NCI-H128 (cell line): ENCODE measurements around the gene MAML2.
A peak's percentile ranks its signal among the peaks of the same experiment; 100 is the strongest.

Experiments
- DNase-seq: peaks from one replicate; lab custom pipeline; 2025; ENCODE audit not compliant: unreplicated experiment; lab: John Stamatoyannopoulos, UW

Gene MAML2

DNA sequence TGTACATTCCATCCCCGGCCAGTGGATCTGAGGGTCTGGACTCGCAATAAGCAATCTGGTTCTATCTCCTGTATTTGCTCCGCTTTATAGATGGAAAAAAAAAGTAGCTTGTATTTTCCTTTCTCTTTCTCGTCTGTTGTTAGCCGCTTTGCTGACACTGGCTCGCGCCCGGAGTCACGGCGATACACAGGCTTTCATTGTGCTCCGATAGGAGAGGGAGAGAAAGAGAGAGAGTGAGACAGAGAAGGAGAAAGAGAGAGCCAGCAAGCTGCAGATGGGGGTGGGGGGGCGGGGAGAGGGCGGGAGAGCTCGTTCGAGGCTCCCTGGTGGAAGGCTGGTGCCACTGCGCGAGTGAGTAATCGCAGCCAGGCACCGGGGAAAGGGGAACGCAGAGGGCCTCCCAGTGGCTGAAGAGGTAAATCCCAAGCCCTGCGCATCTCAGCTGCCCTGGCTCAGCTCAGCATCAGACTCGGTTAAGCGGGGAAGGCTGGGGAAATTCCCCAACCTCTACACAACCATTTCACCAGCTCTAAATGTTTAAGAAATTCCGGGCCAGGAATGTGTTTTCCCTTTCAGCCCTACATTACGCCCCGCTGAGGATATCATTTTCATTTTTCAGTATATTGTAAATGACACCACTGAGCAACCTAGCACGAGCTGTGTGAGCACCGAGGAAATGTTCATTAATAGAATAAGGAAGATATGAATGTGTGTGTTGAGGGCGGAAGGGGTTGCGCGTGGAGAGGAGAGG is at the start of gene MAML2:
Gene MAML2 (minus strand): TSS at position 235 of the 751 bp plus-strand sequence. CDS start 1,300 bp downstream, outside the sequence.
- peak; percentile 75 for DNase-seq

DNA sequence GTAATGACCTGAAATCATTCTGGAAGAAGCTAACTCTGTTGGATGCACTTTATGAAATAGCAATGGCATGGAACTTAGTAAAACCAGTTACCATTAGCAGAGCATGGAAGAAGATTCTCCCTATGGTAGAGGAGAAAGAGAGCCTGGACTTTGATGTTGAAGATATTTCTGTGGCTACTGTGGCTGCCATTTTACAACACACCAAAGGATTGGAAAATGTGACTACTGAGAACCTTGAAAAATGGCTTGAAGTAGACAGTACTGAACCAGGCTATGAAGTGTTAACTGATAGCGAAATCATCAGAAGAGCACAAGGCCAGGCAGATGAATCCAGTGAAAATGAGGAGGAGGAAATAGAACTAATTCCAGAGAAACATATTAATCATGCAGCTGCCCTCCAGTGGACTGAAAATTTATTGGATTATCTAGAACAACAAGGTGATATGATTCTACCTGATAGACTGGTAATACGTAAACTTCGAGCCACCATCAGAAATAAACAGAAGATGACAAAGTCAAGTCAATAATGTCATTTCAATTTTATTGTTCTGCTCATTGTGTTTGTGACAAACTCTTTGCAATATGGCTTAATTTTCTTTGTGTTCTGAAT is 48.8 kb upstream of the MAML2 start:
- DNase-seq = no peak

DNA sequence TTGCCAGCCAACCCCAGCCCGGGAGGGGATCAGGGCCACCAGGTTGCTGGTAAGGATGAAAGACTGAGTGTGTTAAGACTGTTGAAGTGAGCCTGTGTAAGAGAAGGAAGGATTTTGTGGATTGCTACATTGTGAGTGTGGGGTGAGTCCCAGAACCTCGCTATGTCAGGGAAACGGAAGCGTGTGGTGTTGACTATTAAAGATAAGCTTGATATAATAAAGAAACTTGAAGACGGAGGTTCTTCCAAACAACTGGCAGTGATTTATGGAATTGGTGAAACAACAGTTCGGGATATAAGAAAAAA is 47.4 kb upstream of the MAML2 start:
- no peak for DNase-seq

DNA sequence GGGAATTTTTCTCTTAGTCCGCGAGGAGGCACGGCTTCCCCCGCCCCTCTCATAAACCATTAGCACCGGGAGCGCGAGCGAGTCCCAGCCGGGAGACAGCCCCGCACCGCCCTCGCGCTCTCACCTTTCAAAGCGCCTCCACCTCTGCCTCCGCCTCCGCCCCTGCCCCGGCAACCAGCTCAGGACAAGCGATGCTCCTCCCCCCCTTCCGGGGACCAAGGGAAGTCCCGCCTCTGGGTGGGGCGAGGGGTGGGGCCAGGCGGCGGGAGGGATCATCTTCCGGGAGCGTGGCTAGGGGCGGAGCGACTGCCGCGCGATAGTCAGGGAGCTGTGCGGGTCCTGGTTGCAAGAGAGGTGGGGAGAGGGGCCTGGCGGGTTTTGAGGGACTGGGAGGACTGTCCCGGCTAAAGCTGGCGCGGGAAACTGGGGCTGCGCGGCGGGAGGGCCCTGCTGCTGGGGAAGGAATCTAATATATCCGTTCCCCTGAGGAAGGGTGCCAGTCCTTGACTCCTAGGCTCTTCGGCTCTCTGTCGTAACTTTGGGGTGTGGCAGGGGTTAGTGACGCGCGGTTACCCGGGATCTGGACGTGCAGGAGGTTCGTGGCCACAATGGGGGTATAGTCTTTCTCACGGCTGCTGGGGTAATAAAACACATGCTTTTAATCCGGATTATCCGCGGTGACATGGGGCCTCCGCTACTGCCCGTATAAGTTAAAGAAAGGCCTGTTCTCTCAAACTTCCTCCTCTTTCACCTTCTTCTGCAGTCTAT is 46.9 kb upstream of the MAML2 start, which contains the start of the genes CCDC82 and JRKL:
Gene CCDC82 (minus strand): TSS at position 193 of the 768 bp plus-strand sequence. CDS start 5,165 bp downstream, outside the sequence.
Gene JRKL (plus strand): TSS at position 294 of the 768 bp plus-strand sequence. CDS start 637 bp downstream, outside the sequence.
- peak; percentile 89 for DNase-seq

DNA sequence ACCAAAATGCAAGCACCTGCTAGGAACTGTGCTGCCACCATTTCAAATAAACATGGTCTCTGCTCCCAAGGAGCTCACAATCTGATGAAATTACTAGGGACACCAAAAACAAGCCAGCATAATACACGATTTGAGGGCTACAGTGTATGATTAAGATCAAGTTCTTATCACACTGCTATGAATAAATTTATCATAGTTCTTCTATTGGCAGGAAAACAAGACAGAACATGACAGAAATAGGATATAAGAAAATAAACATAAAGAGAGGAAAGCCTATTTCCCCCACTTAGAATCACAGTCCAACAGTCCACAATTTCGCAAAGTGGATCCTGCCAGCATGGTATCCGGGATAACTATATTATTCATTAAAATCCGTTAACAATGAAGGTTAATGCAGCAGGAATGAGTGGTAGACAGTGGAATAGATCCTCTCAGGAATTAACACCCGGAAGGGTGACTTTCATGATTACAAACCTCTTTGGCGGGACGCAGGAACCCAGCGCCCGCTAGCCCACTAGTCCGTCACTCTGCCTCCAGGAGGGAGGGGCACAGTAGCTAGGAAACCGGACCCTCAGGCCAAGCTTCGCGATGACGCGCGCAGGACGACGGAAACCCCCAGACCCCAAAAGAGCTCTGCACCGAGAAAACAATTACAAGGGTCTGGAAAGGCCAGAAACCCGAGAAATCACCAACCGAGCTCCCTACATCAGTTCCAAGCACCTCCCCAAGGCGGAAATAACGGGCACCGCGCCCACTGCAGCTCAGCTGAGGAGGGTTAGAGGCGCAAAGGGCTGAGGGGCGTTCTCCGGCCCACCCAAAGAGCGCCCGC is 46.1 kb upstream of the MAML2 start:
- DNase-seq = peak; percentile 52

DNA sequence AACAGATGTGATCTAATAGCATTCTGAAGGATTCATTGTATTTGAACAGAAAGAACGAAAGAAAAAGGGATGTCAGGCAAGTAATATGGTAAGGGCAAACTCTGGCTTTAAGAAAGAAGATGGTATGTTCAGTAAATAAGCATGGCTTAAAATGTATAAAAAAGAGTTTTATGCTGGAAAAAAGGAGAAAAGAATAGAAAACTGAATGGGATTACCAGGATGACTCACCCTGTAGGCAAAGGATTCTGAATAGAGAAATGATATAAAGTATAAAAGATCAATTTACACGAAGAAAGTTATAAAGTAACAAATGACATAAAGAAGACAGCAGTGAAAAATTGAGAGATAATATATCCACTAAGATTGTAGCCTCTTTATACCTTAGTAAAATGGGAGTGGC is 42.2 kb upstream of the MAML2 start:
- DNase-seq = no peak

DNA sequence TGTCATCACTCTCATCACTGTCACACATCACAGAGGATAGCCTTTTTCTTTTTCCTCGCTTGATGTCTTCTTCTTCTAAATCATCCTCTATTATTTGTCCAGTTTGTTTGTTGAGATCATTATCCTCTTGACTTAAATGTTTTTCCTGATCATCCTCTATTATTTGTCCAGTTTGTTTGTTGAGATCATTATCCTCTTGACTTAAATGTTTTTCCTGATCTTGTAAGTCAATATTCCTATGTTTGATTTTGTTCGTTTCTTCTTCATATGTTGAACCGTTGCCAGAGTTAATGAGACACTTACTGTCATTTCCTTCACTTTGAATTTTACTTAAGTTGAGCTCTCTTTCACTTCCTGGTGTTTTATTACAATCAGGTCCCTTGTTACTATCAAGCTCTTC is 41.2 kb upstream of the MAML2 start:
- DNase-seq = no peak

DNA sequence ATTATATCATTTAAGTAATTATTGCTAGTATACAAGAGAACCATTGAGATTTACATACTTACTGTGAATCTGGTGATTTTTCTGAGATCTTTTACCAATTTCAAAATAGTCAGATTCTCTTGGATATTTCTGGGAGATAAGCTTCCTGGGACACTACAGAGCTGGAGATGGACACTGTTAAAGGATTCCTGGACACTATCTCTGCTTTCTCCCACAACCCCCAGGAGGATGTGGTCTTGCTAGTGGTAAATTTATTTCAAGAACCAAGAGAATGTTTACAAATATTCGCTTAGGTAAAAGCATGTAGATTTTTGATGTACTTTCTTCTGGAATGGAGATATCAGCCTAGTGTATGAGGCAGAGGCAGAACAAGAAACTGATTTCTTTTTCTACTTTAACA is 33.8 kb upstream of the MAML2 start:
- no peak for DNase-seq

DNA sequence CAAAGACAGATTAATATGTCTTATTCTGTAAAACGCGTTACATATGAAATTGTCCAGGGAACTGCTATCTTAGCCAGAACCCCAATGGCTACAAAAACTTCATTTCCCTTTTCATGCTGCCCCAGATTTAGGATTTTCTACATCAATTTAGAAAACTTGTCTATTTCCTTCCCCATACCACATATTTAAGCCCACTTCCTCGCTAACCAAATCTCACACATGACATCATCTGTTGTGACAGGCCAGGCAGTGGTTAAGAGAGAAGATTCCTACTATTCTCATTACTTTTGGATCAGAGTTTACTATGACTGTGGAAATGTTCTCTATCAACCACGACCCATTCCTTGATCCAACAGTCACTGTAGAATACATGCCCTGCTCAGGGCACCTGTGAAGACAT is 30.8 kb upstream of the MAML2 start:
- no peak for DNase-seq

DNA sequence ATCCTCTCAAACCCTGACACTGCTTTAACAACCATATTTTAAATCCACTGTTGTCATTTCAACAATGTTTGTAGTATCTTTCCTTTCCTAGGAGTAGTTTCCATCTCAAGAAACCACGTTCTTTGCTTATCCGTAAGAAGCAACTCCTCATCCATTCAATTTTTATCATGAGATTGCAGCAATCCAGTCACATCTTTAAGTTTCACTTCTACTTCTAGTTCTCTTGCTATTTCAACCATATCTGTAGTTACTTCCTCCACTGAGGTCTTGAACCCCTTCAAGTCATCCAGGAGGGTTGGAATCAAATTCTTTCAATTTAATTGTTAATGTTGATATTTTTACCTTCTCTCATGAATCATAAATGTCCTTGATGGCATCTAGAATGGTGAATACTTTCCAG is 24.3 kb upstream of the MAML2 start:
- DNase-seq = no peak

DNA sequence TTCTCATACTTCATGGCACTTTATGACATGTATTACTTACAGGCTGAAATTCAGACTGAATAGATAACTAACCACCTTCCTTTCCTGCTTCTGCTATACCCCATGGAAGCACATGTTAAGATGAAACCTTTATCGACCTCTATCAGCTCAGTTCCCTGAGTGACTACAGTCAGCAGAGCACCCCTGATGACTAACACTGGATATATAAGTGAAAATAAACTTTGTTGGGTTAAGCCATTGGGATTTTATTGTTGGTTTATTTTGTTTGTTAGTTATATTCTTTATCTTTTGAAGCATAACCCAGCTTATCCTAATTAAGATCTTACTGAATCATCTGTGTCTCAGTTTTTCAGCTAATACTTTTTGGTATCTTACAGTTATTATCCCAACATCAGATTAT is 23.0 kb upstream of the MAML2 start:
- no peak for DNase-seq

DNA sequence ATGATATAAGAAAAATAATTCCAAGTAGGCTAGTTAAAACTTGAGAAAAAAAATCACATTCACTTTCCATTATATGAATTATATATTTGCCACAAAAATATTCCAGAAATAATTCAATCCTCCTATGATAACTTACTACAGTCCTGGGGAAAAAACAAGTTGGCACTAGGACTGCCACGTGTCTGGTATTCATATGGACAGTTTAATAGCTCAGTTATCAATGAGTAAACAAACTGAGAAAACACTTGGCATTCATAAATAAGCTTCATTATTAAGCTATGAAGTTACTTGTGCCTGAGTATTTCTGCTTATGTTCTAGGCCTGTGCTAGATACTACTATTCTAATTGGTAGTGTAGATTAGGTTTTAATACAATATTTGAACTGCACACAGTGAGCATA is 22.5 kb upstream of the MAML2 start:
- no peak for DNase-seq

DNA sequence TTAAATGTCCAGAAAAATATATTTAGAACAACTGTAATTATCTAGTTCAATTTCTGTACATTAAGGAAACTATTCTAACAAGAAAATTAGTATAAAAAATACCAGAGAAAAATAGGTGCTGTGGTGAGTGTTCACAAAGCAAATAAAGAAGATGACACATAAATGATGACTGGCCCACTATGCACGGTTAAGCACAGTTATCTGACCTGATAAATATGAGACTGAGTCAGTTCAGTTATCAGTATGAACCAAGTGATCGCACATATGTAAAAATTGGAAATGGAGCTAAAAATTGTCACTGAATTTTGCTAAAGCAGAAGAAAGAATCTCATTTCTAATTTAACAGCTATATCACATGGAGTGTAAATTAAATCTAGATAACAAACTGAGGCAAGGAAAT is 18.8 kb upstream of the MAML2 start:
- DNase-seq = no peak

DNA sequence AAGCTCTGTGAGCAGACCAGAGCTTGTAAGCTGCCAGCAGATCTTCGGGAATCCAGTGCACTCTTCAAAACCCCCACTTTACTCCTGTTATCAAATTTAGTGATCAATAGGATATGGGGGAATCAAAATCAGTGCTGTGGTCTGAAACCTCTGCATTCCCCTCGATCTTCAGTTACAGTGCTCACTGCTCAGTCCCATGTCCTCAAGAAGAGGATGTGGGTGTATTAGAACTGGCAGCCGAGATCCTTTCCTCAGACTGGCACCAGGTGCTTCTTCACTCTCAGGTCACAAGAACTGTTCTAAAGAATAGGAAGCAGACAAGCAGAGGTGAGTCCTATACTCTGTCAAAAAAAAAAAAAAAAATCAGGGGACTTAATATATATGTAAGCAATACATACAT is 15.3 kb upstream of the MAML2 start:
- no peak for DNase-seq

DNA sequence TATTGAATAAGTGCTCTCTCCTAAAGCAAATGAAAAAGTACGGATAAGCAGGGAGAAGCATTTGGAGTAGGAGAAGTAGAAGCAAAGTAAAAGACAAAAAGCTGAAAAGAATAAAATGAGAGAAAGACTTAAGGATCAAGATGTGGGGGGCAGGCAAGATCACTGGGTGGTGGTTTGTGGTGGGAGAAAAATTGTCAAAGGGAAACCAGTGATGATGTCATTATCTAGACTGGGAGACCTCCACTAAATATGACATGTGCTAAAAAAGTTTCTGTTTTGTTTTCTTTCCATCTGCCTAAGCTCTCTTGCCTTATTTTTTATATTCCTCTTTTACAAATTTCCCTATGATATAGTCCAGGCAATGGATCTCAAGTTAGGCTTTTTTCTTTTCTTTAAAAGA is 14.8 kb upstream of the MAML2 start:
- DNase-seq = no peak

DNA sequence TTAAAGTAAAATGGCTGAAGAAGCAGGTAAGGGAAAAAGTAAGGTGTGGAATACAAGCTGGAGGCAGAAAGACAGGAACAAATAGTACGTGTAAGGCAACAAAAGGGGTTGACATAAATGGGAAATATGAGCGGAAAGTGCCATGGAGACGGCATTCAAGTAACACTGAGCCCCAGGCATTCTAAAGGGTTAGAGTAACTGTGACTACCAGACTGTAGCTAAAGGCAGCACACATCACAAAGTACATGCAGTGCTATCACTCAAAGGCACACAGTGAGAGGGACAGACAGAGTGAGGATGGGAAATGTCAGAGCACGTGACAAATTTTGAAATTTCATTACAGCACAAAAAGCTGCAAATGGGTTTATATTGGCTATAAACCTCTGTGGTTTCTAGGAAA is 13.9 kb upstream of the MAML2 start:
- DNase-seq = no peak

DNA sequence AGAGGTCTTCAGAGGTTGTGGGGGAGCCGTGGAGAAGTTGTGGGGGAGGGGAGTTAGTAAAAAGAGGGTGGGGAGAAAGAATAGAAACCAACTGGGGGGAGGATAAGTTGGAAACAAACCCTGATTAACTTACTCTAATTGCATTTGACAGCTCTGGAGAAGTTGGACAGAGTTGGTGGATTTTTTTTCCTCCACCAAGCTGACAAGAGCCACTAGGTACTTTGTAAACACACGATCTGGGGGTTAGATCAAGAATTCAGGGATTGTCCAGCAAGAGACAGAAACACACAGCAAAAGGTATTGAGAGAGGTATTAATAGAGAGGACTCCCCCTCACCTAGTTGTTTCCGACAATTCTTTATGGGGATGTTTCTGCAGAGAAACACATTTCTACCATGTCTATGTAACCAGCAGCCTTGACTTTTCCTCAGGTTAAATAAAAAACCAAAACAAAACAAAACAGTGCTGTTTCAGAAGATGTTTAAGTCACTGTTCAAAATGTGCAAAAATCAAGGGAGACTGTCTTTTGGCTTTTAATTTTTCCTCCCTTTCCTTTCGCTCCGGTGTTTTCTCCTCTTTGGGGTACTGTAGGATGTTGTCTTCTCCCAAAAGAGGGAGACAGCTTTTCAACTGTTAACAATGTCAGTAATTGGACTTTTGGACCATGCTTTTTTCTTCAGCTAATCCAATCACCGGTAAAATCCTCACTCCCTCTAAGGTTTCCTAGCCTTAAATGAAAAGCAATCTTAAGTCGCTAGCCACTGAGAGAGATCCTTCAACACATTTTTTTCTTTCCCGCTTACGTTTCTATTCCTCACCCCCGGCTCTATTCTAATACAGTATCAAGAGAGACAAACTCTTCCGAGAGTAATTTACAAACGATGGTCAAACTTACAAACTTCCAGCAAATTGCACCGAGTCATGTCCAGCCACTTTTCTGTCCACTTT is 708 bp downstream of the MAML2 start:
- DNase-seq = no peak

DNA sequence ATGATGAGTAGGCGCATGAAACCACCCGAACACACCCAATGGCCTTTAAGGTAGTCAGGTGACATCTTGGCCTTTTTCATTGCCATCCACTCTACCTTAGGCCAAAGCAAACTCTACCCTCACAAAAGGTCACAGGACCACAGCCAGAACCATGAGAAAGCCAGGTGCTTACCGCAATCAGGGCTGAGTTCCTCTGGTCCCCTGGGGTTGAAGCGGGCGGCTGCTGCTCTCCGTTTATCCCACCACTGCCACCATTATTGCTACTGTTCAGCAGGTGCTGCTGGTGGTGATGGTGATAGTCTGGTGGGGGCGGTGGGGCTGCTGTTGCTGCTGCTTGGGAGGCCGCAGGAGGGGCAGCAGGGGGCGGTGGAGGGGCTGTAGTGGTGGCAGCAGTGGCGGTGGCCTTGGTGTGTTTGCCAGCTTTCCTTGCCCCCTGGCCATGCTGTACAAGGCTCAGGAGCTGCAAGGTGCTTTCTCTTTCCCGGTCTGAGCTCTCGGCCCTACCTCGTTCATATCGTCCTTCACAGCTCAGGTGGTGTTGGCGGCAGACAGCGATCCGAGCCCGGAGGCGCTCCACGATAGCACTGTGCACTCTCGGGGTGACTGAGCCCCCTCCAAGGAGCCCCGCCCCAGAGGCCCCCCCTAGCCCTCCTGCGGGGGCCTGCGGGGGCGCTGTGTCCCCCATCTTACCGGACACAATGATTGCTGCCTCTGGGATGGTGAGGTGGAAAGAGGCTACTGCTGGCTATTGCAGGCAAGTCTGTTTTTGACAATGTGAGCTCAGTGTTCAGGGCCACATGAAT is 1.6 kb downstream of the MAML2 start:
- no peak for DNase-seq

DNA sequence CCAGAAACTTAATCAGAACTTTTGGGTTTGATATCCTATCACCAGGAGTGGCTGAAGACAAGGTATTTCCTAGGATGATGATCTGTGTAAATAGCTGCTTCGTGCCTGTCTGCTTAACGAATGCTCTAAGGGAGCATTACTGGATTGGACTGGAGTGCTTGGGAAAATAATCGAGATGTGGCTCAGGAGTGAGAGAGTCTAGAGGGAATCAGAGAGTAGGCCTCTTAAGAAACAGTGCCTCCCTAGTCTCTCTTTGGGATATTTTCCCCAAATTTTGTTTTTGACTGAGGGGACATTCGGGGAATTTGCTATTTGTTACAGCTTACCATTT is 2.5 kb downstream of the MAML2 start:
- no peak for DNase-seq
